SHP77 (cell line): ENCODE measurements around the gene CUEDC1.
A peak's percentile ranks its signal among the peaks of the same experiment; 100 is the strongest.
"Not testable (repeated sequence)": the region's sequence is repeated elsewhere in the genome, so short reads cannot be mapped to it uniquely, and the experiment has no call there.

Experiments used
- DNase-seq, 2 experiments: peaks; one replicate each; lab custom pipeline; 2025; lab: John Stamatoyannopoulos, UW

The CUEDC1 gene

DNA sequence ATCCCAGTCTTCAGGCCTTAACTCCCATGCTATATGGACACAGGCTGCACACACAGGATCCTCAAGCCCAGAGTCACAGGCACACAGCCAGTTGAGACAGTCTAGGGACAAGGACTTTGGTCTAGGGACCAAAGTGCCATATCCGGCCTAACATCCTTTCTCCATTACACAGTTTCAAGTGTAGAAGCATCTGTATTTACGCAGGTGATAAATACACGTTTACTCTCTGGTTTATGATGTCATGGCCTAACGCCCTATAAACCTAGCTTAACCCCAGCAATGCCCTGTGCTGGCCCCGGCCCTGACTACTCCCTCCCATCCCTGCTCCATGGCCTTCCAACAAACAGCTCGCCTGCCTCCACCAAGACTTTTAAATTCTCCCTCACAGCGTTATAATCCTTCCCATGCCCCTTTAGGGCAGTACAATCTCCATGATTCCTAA, 17.1 kb downstream of the CUEDC1 start:
- peak; percentile 75 to 88 for DNase-seq

DNA sequence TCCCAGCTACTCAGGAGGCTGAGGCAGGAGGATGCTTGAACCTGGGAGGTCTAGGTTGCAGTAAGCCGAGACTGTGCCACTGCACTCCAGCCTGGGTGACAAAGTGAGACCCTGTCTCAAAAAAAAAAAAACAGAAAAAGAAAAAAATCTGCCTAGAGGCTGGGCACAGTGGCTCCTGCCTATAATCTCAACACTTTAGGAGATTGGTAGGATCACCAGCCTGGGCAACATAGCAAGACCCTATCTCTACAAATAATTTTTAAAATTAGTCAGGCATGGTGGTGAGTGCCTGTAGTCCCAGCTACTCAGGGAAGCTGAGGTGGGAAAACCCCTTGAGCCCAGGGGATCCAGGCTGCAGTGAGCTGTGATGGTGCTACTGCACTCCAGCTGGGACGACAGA, 17.7 kb downstream of the CUEDC1 start:
- DNase-seq: no peak

DNA sequence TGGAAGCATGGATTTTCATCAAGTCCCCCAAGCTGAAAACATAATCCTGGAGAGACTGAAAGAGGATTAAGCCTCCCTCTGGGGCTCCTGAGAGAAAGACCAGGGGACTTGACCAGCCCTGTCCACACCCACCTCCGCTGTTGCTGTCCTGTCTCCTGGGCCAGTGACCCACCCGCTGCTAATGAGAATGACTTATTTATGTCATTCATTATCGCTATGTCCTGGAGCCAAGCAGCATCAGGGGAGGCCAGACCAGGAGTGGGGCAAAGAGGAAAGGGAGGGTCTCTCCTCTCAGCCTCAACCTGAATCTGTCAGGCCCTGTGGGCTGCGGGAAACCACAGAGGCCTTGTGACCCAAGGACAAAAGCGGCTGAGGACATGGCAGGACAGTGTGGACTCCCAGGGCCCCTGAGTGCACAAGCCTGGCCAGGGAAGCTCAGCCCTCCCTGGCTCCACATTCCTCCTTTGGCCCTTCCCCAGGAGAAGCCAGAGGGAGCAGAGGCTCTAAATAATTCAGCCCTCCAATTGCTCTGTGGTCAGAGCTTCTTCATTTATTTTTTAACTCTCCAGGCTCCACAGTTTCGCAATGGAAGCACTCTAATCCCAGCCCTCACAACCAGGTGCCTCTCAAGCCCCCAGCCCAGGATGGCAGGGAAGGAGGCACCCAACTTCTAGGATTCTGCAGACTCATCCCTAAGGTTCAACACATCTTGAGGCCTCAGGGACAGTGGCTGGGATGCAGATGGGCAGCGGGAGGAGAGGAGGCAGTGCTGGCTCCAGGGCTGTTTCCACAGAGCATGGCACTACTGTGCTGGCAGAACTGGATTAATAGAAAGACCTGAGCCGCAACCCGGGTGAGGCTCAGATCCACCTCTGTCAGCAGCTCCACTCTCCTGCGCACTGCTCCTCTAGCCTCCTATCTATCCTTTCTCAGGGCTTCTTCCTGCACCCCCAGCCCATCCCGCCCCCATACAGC, 19.1 kb downstream of the CUEDC1 start:
- DNase-seq: no peak

DNA sequence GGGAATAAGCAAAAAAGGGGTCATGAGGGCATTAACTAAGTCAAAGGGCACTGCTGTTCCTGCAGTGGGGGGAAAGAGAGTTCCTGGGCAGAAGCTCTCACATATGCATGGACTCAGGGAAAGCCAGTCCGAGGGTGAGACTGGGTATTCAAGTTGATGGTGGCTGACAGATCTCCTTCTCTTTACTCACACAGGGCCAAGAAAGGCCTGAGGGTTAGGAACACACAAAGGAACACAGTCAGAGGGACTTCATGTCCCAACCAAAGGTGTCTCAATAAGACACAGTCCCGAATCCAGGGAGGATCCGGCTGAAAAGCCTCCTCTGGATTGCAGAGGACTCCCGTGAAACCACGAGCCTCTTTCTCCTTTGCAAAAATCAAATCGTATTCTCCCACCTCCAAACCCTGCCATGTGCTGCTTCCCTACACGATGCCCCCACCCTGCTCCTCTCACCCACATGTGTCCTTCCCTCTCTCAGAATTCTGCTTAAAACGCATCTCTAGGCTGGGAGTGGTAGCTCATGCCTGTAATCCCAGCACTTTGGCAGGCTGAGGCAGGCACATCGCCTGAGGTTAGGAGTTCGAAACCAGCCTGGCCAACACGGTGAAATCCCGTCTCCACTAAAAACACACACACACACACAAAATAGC, 23.6 kb downstream of the CUEDC1 start:
- no peak for DNase-seq

DNA sequence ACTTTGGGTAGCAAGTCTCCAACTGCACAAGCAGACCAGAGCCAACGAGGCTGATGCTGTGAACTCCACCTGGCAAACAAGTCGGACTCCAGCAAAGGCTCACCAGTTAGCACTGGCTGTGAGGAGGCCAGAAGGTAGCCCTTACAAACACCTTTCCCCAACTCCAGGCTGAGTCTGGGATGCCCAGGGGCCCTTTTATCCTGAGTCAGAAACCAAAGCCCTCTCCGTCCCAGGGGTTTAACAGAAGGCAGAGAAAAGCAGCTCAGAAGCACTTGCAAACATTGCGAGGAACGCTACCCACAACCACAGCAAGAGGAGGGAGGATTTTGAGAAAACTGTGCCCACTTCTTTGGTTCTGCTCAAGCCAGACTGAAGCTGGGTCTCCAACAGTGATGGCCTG, 25.0 kb downstream of the CUEDC1 start:
- no peak for DNase-seq

DNA sequence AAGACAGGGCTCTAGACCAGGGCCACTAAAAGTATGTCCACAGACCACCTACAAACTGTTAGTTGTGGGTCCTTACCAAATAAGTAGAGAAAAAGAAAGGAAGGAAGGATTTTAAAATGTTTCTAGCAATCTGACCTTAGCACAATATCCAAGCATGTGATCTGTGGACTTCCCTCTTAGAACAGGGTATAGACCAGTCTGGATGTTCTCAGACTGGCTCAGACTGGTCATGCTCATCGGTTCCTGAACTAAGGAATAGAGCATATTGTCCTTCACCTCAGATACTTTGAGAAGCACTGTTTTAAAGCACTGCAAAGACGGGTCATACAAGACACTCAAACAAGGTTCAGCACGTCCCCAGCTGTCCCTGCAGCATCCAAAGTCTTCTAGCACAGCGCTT, 25.8 kb downstream of the CUEDC1 start:
- no peak for DNase-seq

DNA sequence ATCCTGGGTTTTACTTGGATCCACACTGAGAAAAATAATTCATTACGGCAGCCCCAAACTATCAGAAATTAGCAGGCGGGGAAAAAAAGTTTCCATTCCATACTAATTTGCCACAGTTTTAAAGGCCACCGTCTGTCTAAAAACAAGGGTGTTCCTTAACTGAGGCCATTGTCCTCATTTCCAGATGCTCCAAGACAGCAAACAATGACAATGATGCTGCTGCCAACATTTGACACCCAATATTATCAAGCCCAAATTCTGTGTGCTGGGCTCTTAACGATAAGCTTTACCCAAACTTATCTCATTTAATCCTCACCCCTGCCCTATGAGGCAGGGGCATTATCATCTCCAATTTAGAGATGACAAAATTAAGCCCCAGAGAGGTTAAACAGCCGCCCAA, 26.3 kb downstream of the CUEDC1 start:
- DNase-seq: no peak

DNA sequence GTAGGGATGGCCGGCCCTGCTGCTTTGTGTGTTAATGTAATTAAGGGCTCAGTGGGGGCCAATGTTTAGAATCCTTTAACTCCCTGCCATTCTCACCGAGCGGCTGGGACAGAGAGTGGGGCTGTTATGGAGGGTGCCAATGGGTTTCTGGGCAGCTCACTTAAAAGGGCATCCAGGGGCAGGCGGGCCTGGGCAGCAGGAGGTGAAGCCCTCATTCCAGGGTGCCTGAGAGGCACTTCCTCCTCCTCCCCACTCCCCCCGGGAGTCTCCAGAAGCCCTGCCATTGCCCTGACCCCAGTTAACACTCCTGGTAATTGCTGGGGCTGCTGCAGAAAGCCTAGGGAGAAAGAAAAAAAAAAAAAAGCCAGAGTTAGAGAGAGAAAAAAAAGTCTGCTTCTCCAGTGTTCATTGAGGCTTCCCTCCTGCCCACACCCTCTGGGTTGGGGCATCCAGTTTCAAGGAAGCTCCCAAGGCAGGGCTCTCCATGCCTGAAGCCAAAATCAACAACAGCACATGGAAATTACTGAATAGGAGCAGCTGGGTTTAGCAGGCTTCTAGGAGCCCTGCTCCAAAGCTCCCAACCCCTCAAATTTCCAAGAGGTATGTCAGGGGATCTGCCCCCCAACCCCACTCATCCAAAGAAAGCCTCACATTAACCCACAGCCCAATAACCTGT, 28.0 kb downstream of the CUEDC1 start:
- peak; percentile 39 to 40 for DNase-seq

DNA sequence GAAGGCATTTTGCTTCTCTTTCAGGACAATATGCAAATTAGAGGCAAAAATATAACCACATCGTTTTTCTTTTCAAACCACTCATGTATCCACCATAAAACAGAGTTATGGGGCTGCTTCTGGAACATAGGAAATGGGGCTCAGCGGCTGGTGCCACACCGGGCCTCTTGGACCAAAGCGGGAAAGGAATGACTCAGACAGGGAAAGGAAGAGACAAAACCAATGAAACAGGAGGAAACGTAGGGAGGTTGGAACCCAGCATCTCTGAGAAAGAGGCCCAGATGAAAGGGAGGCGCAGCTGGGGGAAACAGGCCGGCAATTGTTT, 28.5 kb downstream of the CUEDC1 start:
- no peak for DNase-seq

DNA sequence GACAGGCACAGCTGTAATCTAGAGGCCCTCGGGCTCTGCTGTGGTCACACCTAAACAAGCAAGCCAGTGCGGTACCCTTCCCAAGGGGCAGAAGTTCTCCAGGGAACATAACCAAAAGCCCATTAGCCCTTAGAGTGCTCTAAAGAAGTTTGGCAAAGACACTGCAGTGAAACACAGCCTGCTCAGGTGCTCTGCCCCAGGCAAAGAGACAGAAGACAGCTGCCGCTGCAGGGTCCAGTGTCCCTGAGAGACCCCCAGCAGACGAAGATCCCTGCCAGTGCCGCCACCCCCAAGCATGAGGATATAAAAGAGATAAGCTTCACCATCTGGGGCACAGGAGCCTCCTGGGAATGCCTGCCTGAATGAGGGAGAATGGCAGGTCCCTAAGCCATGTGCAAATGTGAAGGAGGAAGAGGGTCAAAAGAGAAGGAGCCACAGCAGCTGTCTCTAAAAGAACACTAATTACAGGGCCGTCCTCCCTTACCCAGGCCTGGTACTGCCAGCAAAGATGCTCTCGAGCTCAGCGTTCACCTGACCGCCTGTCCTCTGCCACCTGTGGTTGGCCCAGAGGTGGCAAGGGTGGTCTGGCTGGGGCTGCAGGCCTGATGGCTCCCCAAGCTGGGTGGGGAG, 29.7 kb downstream of the CUEDC1 start:
- no peak for DNase-seq

DNA sequence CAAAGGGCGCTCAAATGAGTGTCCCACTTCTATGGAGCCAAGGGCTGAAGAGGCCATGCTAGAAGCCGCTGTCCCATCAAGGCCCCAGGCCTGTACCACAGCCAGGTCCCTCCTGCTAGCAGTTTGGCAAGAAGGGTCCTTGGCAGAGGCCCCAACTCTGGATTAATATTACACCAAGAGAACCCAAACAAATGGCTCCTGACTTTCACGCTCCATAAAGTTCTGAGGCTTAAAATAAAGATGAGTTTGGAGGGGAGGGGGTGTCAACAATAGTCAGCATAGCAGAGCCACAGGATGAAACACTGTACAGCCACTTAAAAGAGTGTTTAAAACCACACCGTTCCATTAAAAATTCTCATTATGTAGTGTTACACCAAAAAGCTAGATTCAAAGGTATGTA, 30.5 kb downstream of the CUEDC1 start:
- DNase-seq: no peak

DNA sequence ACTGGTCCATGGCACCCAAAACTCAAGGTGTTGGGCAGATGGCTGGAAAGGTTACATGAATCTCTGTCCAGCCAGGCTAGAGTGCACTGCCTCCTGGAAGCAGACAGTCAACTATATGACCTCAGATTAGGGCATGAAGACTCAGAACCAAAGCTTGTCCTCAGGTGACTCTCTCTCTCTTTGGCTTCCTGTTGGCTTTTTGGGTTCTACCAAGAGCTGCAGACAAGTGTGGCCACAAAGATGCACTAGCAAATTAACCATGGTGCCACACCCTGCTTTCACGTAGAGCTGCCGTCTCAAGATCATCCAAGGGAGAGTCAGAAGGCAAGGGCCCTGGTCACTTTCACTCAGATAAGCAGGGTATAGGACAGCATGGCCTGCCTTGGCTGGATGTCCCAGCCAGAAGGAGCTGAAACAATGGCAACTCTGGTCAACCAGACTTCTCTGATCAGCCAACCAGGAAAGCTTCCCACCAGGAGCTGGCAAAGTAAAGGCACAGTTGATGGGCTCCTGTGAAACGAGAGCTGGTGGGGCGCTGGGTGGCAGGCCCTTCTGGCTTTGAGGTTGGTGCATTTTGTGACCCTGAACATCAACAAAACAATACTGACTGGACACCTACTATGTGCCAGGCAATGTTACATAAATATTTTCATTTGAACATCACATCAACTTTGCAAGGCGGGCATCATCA, 31.9 kb downstream of the CUEDC1 start:
- DNase-seq: no peak

DNA sequence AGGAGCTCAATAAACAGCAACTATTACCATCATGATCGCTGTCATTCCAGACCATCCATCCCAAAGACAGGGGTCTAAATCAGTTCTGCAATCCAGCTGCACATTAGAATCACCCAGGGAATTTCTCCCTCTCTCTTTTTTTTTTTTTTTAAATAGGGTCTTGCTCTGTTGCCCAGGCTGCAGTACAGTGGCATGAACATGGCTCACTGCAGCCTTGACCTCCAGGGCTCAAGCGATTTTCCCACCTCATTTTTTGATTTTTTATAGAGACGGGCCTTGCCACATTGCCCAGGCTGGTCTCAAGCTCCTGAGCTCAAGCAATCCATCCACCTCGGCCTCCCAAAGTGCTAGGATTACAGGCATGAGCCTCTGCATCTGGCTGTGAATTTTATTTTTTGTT, 32.5 kb downstream of the CUEDC1 start:
- DNase-seq: not testable (repeated sequence)

DNA sequence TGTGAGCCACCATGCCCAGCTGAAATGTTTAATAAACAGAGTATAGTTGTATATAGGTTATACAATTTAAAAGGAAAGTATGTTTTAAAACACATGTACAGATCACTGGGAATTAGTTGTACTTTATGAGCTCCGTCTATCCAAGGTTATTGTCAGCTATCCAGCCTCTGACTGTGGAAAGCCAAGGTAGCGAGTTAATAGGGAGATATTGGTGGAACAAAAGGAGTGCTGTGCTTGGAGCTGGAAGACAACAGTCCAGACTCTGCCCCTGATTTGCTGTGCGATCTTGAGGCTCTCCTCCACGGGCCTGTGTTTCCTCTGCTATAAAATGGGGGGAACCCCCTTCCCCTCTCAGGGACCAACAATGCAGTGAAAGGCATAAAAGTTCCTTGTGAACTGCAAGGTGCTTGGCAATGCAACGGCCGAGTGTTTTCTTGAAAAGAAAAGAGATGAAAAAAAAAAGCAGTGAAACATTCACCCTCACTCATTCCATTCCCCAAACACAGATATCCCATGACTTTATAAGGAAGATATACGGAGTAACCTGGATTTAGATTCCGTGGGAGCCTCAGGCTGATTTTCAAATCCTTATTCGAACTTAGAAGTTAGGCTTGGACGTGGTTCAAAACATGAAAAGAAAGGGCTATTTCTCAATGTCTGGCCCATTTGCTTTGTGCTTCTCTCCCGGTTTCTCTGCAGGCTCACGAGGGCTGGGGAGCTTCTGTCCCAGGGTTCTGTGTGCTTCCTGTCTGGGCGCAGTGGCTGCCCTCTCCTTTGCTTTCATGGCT, 34.1 kb downstream of the CUEDC1 start:
- no peak for DNase-seq

DNA sequence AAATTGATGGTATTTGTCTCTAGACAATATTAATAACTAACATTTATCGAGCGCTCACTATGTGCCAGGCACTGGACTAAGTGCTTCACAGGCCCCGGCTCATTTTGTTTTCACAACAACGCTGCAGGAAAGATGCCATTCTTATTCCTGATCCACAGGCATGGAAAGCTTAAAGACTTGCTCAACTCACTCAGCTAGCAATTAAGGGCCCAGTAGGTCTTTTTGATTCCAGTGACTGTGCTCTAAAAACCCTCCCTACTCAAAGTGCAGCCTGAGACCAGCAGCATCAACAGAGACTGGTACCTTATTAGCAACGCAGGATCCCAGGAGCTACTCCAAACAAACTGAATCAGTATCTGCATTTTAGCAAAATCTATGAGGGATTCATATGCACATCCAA, 35.3 kb downstream of the CUEDC1 start:
- no peak for DNase-seq

DNA sequence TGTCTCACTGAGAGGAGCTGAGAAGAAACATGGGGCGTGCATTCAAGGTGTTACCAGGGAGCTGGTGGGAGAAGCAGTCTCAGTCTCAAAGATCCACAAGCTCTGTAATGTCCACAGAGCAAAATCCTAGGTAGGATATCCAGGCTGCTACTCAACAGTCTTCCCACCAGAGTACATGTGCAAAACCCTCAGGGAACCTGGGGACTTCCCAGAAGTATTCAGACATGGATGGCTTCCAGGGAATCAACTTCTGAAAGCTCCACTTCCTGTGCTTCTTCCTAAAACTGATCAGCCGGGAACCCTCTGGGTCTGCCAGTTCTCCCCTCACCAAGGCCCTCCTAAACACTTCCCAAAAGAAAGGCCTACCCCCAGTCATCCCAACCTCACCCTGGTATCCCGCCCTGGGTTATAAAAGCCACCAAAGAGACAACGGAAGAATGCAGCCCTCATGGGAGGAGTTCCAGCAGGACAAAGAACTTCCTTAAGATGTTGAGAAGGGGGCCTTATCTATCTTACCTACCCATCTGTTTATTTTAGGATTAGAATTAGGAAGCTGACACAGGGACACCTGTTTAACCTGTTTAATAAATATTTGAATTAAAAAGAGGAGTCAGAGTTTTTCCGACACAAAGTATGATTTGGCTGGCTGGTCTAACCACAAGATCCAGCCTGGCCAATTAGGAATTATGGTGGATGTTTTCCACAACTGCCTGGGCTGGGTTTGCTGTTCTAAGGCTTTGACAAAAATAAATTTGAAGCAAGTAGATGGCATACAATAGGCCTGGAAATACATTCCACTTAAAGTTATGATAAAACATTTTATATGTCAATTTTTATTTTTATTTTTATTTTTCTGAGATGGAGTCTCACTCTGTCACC, 37.0 kb downstream of the CUEDC1 start:
- no peak for DNase-seq

DNA sequence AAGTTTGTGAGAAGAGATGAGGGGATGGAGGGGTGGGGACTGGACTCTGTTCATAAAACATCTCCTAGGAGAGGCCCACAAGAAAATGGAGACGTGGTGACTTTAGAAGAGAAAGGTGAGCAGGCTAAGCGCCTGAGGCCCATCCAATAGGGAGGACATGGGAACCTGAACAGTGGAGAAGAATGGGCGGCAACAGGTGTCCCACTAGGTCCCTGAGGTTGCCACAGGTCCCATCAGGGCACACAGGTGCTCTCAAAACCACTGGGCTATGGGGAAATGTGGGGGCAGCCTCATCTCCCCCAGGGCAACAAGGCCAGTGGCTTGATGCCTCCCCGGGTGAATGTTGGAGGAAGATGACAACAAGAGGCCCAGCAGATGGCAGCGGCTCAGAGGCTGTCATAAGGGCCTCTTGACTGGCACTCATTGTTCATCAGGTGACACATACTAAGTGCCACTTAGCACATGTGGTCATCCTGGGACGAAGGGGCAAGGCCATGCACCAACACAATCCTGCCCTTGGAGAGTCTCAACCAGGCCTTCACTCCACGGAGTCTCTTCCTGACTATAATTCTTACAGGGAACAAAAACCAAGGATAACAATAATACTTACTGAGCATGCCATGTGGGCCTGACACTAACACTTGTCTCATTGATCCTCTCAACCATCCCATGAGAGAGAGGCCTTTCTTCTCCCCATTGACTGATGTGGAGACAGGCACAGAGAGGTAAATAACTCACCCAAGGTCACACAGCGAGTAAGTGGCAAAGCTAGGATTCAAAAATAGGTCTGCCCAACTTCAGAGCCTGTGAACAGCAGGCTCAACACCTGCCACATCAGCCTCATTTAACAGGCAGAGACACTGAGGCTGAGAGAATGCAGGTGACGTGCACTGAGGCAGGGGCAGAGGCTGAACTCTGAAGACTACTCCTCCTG, 38.0 kb downstream of the CUEDC1 start:
- peak; percentile 69 to 73 for DNase-seq

DNA sequence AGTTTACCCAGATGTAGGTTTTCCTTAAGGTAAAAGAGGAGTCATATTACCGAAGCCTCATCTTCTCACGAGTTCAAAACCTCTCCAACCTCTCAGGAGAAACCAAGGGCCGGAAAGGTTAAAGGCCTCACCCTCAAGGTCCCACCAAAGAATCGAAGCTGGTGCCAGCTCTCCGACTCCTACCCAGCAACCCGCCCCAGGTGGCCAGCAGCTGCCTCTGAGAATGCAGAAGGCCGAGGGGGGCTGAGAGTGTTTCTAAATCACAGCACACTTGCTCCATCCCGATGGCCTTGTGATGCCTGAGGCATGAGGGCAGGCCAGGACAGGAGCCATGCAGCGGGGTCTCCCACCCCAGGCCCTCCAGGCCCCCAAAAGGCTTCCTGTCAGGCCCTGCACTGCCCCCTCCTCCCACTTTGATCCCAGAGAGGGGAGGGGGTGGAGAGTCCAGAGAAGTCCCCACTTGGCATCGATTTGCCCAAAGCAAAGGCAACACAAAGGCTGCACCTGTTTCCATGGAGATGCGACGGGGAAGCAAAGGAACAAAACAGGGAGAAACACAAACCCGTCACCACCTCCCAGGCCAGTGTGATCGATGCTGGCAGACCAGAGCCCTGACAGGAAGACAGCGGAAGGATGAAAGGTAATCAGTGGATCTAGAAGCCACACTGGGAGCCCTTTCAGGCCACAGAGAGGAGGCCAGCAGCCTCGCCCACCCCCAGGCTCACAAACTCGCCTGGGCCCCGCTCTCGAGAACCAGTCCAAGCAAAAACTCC, 39.0 kb downstream of the CUEDC1 start:
- DNase-seq: peak; percentile 85 to 86
